ENCODE measurements around the gene RPTOR.

RPTOR gene

DNA sequence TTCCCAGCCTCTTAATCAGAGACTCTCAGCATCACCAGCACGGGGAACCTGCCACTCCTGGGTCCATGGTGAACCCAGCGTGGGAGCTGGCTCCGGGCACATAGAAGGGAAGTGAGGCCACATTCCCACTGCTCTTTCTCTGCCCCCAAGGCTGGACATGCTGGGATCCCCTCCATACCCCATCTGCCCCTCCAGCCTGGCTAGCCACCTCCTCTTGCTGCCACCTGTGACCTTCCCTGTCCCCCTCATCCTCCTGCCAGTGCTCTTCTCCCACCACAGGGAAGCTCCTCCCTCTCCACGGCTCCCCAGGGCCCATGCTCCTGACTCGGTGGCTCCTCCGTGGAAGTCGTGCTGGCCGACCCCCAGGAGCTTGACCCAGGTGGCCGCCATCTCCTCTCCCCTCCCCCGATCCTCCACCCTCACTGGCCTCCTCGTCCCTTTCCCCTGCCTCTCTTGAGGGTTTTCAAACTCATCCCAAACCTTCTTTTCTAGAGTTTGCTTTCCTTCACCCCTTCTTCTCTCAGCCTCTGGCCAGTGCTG lies 307.9 kb downstream of the RPTOR start:
- DNase-seq (ENCODE audit: low read depth in 2 of 2) = no peak
- TF ChIP-seq, protein P1, sequence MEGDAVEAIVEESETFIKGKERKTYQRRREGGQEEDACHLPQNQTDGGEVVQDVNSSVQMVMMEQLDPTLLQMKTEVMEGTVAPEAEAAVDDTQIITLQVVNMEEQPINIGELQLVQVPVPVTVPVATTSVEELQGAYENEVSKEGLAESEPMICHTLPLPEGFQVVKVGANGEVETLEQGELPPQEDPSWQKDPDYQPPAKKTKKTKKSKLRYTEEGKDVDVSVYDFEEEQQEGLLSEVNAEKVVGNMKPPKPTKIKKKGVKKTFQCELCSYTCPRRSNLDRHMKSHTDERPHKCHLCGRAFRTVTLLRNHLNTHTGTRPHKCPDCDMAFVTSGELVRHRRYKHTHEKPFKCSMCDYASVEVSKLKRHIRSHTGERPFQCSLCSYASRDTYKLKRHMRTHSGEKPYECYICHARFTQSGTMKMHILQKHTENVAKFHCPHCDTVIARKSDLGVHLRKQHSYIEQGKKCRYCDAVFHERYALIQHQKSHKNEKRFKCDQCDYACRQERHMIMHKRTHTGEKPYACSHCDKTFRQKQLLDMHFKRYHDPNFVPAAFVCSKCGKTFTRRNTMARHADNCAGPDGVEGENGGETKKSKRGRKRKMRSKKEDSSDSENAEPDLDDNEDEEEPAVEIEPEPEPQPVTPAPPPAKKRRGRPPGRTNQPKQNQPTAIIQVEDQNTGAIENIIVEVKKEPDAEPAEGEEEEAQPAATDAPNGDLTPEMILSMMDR (IDR thresholded peaks at IDR 0.05; ENCODE audit: low read depth, low read length) = no peak
- H3K4me3 ChIP-seq (replicated peaks in 1 of 2; ENCODE audit: low read depth in 2 of 2, low read length in 2 of 2) = no peak overlapping the region

DNA sequence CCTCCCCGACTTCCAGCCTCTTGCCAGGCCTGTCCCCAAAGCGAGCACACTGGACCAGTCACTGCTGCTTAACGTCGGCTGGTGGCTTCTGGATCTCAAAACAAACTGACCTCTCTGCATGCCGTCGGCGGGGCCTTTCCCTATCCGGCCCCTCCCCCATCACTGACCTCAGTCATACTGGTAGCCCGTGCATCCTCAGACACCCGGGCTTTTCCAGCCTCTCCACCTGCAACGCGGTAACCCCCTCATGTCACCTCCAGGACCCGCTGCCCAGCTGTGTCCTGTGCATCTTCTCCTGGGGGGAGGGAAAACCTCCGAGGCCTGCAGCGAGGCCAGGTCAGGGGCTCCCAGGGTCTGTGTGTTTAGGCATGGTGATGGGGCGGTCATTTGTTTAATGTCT lies 308.4 kb downstream of the RPTOR start:
- TF ChIP-seq, protein P1 (IDR thresholded peaks at IDR 0.05; ENCODE audit: low read depth, low read length) = no peak
- no peak overlapping the region for H3K4me3 ChIP-seq (replicated peaks in 1 of 2; ENCODE audit: low read depth in 2 of 2, low read length in 2 of 2)
- no peak for DNase-seq (ENCODE audit: low read depth in 2 of 2)

DNA sequence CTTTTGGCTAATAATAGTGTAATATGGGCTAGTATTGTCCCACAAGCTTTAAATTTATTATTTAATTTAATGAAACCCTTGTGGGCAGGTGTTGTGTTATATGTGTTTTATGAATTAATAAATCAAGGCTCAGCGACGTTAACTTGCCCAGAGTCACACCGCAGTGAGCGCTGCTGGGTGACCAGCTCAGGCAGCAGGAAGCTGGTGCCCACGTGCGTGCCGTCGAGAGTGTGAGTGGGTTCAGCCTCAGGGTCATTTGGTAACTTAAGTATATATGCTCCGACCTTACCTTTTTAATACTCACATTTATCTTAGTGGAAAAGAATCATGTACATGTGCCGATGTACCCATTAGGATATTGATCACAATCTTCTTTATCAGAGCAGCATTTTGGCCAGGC lies 309.6 kb downstream of the RPTOR start:
- TF ChIP-seq, protein P1 (IDR thresholded peaks at IDR 0.05; ENCODE audit: low read depth, low read length) = no peak
- H3K4me3 ChIP-seq (replicated peaks in 1 of 2; ENCODE audit: low read depth in 2 of 2, low read length in 2 of 2) = no peak overlapping the region
- DNase-seq (ENCODE audit: low read depth in 2 of 2) = no peak

DNA sequence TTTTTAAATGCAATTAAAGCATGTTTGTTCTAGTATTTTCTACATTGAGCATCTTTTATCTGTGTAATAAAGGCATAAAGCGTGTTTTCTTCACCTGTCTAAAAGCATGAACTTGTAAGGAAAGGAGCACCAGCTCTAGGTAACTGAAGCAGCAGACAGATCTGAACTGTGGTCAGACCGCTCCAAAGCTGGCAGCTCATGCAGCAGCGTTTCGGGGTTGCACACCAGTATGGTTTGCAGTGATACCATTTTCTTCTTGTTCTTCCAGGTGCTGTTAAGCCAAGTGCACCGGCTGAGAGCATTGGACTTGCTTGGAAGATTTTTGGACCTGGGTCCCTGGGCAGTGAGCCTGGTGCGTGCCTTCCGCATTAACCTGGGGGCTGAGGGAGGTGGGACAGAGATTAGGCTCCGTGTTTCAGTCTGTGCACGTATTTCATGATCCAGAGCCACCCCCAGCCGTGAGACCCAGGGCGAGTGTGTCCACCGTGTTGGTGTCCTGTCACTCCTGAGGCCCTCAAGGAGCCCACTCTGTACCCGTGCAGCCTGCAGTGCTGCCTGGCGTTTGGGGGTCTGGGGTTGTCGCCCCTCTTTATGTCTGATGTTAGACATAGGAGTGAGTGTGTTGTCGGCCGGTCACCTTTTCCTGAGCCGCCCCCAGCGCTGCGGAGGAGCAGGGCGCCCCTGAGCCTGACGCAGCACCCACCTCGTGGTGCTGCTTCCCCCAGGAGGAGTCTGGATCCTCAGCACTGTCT lies 310.7 kb downstream of the RPTOR start:
- DNase-seq (ENCODE audit: low read depth in 2 of 2) = no peak
- TF ChIP-seq, protein P1 (IDR thresholded peaks at IDR 0.05; ENCODE audit: low read depth, low read length) = no peak
- no peak overlapping the region for H3K4me3 ChIP-seq (replicated peaks in 1 of 2; ENCODE audit: low read depth in 2 of 2, low read length in 2 of 2)

DNA sequence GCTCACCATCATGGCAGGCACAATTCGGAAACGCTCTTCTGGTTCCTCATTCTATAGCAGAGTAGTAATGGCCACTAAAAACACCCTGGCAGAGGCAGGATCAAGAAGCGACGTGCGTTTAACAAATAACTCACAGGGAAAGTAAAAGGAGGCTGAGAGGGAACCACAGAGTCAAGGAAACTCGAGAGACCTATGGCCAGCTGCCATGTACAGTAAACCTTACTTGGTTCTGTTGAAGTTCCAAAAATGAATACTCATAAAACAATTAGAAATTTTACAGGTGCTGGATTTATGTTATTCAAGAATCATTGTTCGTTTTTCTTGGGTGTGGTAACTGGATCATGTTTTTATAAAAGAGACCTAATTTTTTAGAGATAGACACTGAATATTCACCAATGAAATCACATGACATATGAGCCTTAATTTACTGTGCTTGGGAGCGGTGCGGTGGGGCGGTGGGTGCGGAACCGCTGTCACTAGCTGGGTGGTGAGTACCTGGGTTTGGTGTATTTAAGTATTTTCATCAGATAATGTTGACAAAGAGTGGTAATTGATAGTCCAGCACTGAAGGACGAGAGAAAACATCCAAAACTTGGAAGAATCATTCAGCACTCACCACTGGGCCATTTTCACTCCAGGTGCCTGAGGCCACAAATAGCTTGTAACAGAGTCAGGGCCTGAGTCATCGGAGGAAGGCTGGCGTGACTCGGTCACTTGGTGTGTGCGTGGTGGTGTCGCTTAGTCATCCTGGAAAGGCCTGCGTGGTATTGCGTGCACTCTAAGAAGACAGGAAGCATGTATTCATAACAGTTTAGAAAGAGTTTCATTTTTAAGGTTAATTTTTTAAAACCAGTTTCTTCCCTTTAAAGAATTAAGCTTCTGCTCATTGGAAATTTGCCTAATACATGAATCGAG lies 311.6 kb downstream of the RPTOR start:
- TF ChIP-seq, protein P1 (IDR thresholded peaks at IDR 0.05; ENCODE audit: low read depth, low read length) = no peak
- no peak overlapping the region for H3K4me3 ChIP-seq (replicated peaks in 1 of 2; ENCODE audit: low read depth in 2 of 2, low read length in 2 of 2)
- peak; percentile 89 to 99 for DNase-seq (ENCODE audit: low read depth in 2 of 2)

DNA sequence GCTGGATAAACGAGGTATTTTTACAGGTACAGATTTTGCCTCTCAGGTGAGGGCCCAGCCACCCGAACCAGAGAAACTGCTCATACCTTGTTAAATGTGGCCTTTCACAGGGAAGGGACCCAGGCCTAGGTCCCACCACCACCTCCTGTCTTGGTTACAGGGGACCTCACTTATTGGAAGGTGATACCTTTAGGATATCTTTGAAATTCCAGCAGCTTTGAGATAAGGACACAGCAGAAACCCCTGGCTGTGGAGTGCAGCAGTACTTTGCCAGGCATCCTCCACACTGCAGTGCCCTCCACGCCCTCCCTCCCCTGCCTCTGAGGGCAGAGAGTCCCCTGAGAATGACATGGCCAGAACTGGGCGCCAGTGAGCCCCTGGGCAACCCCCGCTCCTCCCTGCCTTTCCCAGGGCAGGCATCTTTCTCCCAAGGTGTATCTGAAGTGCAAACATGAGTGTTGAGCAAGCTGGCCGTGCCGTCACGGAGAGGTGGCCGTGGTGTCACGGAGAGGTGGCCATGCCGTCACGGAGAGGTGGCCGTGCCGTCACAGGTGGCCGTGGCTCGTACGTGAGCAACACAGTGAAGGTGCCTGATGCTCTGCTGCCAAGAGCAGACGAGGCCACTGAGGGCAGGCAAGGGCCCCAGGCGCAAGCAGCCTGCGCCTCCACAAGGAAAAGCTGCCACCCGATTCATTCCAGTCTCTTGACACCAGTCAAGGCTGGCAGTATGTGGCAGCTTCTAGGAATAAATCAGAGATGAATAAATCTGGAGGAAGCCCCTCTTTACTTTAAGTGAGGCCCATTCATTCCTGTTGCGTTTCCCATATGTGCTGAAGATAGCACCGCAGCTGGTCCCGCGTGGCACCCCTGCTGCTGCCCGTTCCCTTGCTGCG lies 312.5 kb downstream of the RPTOR start:
- no peak overlapping the region for H3K4me3 ChIP-seq (replicated peaks in 1 of 2; ENCODE audit: low read depth in 2 of 2, low read length in 2 of 2)
- TF ChIP-seq, protein P1 (IDR thresholded peaks at IDR 0.05; ENCODE audit: low read depth, low read length) = no peak
- no peak for DNase-seq (ENCODE audit: low read depth in 2 of 2)

Measured in cardiac fibroblast (primary cell).